Kidney tubule cell (primary cell): ENCODE results near the gene RALBP1.
"Not testable (repeated sequence)": the region's sequence is repeated elsewhere in the genome, so short reads cannot be mapped to it uniquely, and the experiment has no call there.

Source experiments
- DNase-seq: peaks from one replicate; pipeline ENCODE4 v3.0.0-alpha.2; 2018; ENCODE audit warnings: low spot score

The RALBP1 gene

GRCh38 chr18:9454061-9454703 lies 21.1 kb upstream of the RALBP1 start:
- peak; percentile 74 for DNase-seq

DNA sequence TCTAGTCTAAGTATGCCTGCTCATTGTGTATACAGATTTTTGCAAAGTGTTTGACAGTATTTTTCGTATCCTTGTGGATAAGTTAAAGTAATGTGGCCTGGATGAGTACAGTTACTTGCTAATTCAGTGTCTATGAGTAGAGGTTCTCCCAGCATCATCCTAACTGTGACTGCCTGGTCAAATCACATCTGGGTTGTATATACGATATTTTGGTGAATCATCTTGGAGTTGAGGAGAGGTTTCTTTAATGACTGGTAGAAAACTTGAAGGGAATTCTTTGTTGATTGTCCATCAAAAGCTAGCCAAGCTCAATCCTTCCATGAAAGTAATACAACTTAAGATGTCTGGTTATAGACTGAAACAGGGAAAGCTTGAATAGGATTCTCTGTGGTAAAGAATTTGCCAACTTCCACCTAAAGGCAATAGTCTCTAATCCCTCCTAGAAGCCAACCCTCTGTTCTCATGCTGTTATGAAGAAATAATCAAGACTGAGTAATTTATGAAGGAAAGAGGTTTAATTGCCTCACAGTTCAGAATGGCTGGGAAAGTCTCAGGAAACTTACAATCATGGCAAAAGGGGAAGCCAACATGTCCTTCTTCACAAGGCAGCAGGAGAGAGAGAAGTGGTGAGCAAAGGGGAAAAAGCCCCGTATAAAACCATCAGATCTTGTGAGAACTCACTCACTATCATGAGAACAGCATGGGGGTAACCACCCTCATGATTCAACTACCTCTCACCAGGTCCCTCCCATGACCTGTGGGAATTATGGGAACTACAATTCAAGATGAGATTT lies 19.4 kb upstream of the RALBP1 start:
- no peak for DNase-seq

DNA sequence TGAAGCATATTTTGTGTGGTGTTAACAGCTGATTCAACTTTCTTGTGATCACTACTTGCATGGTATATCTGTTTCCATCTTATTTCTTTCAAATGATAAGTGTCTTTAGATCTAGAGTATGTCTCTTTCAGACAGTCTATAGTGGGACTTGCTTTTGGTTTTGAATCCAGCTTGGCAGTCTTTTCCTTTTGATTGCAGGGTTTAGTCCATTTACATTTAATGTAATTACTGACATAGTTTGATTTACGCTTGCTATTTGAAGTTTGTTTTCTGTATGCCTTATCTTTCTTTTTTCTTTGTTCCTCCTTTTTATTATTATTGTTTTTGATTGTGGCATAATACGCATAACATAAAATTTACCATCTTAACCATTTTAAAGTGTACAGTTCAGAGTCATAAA lies 9.2 kb upstream of the RALBP1 start:
- DNase-seq = no peak

DNA sequence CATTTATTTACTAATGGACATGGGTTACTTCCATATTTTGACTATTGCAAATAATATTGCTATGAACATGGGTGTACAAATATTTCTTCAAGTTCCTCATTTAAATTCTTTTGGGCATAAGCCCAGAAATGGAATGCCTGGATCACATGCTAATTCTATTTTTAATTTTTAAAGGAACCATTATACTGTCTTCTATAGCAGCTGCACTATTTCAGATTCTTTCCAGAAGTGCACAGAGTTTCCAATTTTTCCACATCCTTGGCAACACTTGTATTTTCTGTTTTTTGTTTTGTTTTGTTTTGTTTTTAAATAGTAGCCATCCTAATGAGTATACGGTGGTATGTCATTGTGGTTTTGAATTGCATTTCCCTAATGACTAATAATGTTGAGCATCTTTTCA lies 8.5 kb upstream of the RALBP1 start:
- DNase-seq = no peak

DNA sequence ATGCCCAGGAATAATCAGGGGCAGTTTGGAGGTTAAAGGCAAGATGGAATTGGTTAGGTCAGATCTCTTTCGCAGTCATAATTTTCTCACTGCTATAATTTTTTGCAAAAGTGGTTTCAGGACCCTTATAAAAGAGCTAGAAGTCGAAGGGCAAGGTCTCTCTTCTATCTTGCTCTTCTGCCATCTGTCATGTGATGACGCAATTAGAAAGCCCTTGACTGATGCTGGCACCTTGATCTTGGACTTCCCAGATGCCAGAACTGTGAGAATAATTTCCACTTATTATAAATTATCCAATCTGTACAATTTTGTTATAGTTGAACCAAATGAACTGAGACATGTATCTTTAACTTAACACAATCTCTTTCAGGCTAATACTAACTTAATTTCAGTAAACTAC lies 6.3 kb upstream of the RALBP1 start:
- DNase-seq = no peak

- peak; percentile 25 for DNase-seq
These were observed 5.6 kb upstream of the RALBP1 start for GRCh38 chr18:9469685-9470084.

DNA sequence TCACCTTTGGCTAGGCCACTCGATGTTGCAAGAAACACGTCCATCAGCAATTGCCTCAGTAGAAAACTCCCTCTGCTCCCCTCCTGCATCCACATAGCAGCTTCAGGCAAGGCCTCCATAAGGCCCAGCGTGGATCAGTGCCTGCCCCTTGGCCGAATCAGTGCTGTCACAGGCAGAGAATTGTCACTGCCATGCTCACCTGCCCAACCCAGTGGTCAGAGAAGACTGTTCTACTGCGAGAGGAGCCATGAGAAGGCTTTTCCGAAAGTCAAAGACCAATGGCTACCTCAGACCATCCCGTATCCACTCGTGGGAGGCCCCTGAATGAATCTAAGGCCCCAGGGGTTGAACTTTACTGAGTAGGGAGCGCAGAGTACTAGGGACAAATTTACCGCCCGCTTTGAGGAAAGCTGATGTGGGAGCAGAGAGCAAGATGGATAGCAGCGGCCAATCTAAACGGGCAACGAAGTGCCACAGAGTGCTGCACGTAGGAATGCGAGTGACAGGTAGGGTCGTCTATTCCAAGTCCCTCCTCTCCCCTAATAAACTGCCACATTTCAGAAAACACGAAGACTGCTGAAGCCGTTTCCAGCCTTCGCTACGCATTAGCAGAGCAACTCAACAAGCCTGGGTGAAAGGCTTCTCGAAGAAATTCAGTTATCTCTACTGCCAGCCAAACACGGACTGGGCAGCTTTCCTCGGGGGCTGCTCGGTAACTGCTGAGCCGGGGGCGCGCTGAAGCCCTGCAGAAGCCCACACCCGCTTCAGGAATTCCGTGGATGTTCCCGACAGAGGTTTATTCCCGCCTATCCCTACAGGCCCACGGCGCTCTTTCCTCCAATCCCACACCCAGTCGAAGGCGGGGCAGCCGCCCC lies 968 bp upstream of the RALBP1 start:
- peak; percentile 87 for DNase-seq

DNA sequence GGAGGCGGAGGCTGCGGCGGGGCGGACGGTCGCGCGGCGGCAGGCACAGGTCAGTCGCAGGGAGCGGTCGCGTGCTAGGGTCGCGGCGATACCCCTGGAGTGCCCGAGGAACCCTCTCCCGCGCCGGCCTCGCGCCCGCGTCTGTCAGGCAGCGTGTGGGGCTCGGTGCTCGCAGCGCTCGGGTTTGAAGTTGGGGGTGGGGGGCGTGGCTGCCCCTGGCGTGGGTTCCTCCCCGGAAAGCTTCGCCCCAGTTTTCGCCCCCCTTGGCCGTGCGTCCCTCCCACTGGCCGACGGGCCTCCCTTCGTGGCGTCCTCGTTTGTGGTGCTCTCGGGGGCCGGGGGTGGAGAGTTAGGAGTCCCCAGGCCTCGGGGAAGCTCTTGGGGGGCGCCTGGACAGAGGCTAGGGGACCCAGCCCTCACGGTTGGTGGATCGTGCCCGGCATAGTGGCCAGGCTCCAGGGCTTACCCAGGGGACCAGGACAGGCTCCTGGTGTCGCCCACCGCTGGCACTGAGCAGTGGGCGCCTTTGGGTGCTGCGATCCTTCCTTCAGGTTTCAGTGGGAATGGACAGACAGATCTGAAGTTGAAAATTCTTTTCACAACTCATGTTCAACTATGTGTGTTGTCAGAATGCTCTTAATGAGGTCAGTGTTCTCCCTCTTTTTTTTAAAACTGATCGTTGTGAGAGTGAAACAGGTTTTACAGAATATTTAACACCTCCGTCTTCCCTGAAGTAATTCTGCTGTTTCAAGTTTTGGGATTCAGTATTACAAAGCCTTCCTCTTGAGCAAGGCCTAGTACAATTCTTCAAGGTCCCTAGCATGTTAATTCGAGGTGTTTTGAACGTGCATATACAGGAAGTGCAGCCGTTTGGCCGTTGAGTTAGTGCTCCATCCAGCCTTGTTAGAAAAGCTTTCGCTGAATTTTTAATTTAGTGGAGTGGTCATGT lies 604 bp downstream of the RALBP1 start:
- DNase-seq = peak; percentile 35

DNA sequence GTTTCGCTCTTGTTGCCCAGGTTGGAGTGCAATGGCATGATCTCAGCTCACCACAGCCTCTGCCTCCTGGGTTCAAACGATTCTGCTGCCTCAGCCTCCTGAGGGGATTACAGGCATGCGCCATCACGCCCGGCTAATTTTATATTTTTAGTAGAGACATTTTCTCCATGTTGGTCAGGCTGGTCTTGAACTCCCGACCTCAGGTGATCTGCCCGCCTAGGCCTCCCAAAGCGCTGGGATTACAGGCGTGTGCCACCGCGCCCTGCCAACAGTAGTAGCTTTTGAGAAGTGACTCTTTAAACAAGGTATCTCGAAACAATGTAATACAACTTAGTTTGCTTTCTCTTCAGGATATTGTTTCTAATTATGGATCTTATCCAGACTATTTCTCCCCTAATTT lies 1.6 kb downstream of the RALBP1 start:
- DNase-seq = not testable (repeated sequence)

- DNase-seq = no peak
These were observed 2.2 kb downstream of the RALBP1 start for GRCh38 chr18:9477509-9477908.

DNA sequence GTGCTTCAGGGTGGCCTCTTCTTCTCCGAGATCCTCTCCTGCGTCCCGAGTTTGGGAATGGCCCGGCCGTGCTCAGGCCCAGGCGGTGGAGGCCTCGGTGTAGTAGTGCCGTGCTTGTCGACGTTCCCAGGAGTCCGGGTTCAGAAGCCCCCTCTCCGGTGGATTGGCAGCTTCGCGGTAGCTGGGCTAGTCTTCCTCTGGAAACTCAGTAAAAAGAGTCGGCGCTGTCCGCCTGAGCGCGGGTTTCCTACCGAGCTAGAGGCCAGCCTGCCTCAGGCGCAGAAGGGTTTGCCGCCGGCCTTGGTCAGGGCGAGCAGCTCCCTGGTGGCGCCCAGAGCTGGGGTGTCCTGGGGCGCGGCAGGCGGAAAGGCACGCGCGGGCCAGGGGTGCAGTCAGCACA lies 3.2 kb downstream of the RALBP1 start:
- no peak for DNase-seq

- no peak for DNase-seq
These were observed 7.5 kb downstream of the RALBP1 start for GRCh38 chr18:9482790-9483189.

GRCh38 chr18:9483526-9483925 lies 8.2 kb downstream of the RALBP1 start:
- no peak for DNase-seq

- not testable (repeated sequence) for DNase-seq
These were observed 9.5 kb downstream of the RALBP1 start for GRCh38 chr18:9484856-9485255.

DNA sequence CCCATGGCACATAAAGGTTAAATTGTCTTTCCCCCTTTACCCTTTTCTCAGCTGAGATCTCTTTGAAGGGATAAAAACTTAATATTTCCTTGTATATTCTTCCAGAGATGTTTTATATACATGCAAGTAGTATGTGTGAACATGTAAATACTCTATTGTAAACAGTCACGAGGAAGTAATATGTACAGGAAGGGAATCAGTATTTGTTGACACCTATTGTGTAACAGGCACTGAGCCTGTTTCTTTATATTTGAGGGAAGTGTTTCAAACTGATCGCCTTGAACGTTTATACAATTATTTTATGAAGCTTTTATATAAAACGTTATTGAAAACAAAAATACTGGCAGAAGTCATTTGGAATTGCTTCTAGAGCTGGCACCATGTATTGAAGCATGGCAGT lies 13.2 kb downstream of the RALBP1 start:
- no peak for DNase-seq

- peak; percentile 34 for DNase-seq
These were observed 19.5 kb downstream of the RALBP1 start for GRCh38 chr18:9494778-9495331.

GRCh38 chr18:9495465-9495864 lies 20.2 kb downstream of the RALBP1 start:
- no peak for DNase-seq

- peak; percentile 10 for DNase-seq
These were observed 20.8 kb downstream of the RALBP1 start for GRCh38 chr18:9495916-9496705.

- DNase-seq = peak; percentile 71
These were observed 30.9 kb downstream of the RALBP1 start for GRCh38 chr18:9506046-9506792.
